Activated effector memory CD4-positive, alpha-beta T cell treated with anti-CD3 and anti-CD28 coated beads, Interleukin-2, amount 50 U/mL, for 16 hours (primary cell): ENCODE measurements around the gene CD2BP2.

ENCODE experiments used
- DNase-seq: peaks from one replicate; pipeline ENCODE4 v3.0.0-alpha.2; 2020

Gene CD2BP2

DNA sequence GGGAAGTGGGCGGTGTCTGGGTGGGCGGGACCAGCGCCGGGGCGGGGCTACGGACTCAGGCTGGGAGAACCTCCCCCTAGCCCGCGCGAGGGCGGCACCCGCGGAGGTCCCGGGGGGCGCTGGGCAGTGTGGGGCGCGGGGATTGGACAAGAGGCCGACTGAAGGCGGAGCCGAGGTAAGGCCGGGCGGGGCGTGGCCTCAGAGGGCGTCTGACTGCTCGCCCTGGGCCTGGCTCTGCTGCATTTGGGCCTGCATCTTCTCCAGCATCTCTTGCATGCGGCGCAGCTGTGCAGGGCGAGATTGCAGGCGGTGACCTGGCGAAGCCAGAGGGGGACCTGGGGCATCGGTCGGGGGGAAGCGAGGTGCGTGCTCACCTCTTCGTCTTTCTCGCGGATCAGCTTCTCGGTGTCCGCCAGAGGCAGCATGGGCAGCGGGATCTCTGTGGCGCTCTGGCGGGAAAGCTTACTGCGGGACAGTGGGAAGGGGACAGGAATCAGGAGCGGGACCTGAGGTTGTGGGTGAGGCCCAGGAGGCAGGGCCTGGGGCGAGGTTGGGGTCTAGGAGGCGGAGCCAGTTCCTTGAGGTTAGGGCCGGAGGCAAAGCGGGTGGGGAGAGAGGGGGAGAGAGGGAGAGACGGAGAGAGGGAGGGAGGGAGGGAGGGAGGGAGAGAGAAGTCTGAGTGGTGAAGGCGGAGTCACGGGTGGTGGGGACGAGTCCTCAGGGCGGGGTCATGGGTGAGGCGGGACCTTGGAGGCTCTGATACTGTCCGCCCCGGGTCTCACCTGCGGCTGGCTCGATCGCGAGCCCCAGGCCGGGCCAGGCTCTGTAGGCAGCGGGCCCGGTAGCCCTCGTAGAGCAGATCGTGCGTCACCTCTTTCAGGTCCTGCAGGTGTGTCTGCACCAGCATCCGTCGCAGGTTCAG, 23.4 kb upstream of the CD2BP2 start:
- DNase-seq = peak; percentile 100

DNA sequence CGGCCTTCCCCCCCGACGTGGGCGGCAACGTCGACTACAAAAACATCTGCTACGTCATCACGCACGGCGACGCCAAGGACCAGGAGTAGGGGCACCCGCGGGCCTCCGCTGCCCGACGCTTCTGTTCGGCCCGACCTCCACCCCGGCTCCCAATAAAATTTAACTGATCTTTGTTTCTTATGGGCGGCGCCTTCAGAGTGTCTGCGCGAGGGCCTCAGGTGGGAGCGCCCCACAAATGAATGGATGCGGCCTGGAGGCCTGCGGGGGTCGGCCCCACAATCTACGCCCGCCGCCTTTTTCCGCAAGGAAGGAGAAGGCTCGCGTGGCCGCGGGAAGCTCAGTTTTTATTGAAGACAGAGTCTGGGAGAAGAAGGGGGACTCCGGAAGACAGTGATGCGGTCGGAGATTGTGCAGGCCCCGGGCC, 22.7 kb upstream of the CD2BP2 start:
- peak; percentile 95 for DNase-seq

DNA sequence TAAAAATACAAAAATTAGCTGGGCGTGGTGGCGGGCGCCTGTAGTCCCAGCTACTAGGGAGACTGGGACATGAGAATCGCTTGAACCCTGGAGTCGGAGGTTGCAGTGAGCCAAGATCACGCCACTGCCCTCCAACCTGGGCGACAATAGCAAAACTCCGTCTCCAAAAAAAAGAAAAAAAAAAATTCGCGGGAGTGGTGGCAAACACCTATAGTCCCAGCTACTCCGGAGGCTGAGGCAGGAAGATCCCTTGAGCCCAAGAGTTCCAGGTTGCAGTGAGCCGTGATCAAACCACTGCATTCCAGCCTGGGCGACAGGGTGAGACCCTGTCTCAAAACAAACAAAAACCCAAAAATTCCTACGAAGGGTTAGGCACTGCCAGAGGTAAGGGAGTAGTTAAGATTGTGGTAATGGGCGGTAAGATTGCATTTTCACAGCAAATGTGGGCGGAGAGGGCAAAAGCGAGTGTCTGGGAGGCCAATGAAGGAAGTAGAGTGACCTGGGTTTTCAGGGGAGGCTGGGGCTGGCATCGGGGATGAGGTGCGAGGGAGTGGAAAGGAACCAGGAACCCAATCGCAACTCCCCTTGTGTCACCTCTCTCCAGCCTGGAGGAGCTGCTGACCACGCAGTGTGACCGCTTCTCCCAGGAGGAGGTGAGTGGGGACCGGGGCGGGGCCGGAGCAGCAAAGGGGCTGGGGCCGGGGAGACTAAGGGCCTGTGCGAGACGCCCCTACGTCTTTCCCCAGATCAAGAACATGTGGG, 22.1 kb upstream of the CD2BP2 start:
- DNase-seq = no peak

DNA sequence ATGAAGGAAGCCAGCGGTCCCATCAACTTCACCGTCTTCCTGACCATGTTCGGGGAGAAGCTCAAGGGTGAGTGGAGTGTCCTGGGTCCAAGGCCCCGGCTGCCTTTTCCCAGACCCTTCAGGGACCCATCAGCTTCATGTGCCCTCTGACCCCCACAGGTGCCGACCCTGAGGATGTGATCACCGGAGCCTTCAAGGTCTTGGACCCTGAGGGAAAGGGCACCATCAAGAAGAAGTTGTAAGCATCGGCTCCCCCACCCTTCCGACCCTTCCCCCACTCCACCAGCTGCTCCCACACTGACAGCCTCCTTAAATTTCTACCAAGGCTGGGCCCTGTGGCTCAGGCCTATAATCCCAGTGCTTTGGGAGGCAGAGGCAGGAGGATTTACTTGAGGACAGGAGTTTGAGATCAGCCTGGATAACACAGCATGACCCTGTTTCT, 21.4 kb upstream of the CD2BP2 start:
- no peak for DNase-seq

DNA sequence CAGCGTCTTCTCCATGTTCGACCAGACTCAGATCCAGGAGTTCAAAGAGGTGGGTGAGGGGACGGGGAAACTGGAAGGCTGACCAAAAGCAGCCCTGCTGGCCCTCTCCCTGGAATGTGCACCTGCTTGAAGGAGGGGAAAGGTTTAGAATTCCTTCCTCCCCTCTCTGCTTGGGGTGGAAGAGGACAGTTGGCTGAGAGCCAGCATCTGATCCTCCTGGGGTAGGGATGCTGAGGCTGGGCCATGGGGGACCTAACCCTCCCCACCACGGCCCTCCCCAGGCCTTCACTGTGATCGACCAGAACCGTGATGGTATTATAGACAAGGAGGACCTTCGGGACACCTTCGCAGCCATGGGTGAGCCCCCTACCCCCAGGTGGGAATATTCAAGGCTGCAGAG, 20.8 kb upstream of the CD2BP2 start:
- no peak for DNase-seq

DNA sequence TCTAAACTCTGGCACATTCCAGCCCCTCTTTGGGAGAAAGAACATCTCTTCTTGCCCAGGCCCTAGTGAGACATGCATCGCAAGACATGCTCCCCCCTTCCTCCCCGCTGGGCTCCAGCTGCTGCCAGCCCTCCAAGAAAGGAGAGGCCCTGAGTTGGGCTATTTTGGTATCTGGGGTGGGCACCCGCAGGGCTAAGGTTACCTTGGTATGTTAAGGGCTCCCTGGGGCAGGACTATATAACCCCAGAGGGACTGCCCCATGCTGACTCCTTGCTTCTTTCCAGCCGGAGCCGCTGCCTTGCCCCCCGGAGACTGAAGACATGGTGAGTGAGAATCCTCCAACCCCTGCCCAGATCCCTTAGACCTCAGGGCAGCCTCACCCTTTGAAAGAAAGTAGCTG, 19.4 kb upstream of the CD2BP2 start, which contains the start of gene MYL11:
TSS of gene MYL11 (plus strand) at position 265 of the 400 bp plus-strand sequence. CDS start at position 321, 56 bp downstream.
- no peak for DNase-seq

DNA sequence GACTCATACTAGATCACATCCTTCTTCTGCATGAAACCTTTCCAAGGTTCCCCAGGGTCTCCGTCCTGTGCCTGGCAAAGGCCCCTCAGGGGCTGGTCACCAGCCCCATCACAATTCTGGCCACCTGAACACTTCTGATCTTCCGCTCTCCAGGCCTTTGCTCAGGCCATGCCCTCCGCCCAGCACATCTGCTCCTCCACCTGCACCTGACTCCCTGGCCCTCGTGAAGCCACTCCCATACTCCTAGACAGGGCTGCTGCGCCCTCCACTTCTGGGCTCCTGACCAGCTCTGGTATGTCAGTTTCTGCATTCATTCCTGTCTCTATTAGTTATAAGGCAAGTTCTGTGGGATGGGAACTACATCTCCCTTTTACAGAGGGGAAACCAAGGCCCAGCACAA, 17.6 kb upstream of the CD2BP2 start:
- no peak for DNase-seq

DNA sequence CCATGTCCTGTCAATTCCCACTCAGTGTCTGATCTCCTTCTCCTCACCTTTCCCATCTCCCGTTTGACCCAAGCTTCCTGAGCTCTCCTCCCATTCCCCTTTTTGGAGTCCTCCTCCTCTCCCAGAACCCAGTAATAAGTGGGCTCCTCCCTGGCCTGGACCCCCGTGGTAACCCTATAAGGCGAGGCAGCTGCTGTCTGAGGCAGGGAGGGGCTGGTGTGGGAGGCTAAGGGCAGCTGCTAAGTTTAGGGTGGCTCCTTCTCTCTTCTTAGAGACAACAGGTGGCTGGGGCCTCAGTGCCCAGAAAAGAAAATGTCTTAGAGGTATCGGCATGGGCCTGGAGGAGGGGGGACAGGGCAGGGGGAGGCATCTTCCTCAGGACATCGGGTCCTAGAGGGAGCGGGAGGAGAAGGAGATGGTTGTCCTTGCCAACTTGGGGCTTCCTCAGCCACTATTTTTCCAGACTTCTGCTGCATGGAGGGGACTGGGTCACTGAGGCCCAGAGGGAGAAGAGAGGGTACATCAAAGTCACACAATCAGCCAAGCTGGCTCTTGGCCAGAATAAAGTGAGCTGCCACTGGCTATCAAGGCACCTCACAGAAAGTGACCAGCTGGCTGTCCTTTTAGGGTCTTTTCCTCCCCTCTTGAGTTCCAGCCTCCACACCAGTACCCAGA, 17.1 kb upstream of the CD2BP2 start:
- no peak for DNase-seq

DNA sequence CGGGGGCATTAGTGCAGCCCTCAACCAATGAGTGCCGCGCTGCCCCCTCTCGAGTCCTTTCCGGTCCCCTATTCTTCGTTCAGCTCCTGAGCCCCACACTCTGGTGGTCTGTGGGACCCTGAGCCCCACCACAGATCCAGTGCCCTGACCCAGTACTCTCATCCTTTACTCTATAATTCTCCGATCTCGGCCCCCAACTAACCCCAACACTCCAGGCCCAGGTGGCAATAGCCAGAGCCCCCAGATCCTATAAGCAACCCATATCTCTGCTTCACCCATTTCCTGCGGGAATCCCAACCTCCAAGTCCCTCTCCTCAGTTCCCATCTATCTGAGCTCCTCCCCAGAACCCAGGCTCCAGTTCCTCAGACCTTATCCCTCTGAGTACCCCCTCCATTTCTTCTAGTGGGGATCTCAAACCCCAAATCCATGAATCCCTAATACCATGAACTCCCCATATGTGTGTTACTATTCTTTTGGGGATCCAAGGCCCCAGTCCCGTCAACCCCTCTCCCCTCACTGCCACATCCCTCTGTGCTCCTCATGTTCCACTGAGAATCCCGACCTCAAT, 16.2 kb upstream of the CD2BP2 start:
- DNase-seq = no peak

DNA sequence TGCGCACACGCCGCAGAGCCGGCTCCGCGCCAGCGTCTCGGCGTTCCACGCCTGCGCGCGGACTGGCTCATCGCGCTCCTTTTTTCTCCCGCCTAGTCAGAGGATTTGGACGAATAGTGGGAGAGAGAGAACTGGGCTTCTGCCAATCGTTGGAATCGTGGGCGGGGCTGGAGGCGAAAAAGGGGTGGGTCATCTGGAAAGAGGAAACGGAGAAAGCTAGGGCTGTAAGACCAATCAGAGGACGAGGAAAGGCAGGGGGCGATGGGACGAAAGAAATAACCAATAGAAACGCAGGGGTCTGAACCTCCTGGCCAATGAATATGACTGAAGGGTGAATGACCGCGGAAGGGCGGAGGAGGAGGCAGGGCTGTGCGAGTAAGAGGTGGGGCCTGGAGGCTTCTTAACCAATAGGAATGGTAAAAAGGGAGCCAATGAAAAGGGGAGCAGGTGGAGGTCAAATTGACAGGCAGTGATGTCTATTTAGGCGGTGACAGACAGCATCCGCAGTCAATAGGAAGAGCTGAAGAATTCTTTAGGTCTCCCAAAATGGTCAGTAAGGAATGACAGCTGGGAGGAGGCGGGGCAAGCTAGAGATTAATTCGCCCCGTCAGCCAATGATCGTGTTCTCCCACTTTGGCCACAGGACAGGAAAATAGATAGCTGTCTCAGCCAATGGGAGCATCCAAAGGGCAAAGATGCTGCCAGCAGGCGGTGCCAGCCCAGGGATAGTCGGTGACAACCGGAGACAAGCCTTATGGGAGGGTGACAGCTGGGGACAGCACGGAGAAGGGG, 15.5 kb upstream of the CD2BP2 start, which contains the start of gene TBC1D10B:
TSS of gene TBC1D10B (minus strand) at position 39 of the 792 bp plus-strand sequence. CDS start 311 bp downstream, outside the sequence.
- DNase-seq = peak; percentile 99

DNA sequence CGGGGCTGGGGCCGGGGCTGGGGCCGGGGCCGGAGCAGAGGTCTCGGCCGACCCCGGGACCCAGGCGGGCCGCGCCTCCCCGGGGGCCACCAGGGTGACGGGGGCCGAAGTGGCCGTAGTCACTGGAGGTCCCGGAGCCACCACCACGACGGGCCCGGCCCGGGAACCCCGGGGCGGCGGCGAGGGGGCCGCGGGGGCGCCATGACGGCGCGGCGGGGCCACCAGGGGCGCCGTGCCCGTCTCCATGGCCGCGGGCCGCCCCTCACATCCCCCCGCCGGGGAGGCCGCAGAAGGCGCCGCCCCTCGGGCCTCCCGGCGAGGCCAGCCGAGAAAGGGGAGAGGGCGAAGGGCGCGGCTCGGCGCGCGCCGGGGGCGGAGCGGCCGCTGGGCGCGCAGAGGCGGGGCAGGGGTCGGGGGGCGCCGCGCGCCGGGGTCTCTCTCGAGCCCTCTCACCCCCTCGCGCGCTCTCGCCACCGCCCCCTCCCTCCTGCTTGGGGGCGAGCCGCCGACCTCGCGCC, 14.9 kb upstream of the CD2BP2 start:
- no peak for DNase-seq

DNA sequence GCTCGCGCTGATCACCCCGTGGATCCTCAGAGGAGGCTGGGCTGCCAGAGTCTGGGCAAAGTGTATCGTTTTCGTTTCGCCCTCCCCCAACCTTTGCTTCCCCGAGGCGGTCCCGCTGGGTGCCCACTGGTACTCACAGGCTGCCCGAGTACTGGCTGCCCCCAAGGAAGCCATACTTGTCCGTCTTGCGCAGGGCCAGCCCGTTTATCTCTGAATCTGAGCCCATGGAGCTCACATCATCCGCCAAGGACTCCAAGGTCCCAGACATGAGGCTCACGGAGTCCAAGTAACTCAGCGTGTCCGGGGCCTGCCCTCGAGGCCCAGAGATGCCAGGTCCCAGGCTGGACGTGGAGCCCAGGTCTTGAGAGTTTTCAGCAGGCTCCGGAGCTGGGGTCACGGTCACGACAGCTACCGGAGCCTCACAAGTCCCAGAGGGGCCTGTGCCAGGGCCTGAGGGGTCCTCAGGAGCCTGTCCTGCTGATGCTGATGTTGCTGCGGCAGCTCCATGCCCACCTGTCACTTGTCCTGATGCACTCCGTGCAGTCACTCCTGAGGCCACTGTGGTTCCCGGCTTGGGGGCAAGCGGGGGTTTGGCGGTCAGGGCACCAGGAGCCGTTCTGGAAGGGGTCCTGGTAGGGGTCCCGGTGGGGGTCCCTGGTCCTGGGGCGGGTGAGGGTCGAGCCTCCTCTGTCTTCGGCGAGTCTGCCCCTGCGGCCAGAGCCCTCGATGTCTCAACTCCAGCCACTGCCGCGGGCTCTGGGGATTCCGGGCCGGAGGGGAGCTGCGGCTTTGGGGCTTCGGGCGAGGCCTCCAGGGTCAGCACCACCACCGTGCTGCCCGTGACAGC, 14.2 kb upstream of the CD2BP2 start:
- peak; percentile 77 for DNase-seq

DNA sequence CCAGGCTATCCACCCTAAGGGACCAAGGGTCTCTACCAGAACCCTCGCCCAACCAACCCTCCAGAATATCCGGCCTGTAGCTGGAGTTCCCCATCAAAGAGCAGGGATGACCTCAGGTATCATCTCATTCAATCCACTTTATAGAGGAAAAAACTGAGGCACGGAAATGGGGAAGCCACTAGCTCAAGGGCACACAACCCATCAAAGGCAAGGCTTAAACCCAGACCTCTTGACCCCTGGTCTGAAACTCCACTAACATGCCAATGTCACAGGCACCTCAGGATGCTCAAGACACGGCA, 13.6 kb upstream of the CD2BP2 start:
- no peak for DNase-seq

DNA sequence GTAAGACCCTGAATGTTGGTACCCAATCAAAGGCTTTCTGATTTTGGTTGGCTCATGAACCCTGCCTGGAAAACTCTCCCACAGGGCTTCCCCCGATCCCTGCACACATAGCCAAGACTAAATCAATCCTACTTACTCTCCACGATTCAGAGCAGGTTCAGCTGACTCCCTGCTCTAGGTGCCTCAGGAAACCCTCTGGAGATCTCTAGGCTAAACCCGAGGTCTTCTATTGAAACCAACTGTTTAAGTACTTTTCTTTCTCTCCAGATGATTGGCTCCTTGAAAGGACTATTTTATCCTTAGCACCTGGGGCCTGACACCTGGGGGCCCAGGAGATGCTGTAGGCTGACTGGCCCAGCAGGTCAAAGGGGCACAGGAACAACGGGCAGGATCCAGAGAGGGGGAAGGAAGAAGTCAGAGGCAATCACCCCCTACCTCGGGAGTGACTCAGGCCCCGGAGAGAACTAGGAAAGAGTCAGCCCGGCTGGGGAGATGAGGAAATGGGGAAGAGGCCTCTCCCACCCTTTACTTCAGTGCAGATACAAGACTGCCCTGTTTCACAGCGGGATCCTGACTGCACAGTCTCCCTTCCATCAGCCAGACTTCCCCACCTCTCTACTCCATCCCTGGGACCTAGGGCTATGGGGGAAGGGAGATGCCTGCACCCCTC, 13.1 kb upstream of the CD2BP2 start:
- DNase-seq = no peak

DNA sequence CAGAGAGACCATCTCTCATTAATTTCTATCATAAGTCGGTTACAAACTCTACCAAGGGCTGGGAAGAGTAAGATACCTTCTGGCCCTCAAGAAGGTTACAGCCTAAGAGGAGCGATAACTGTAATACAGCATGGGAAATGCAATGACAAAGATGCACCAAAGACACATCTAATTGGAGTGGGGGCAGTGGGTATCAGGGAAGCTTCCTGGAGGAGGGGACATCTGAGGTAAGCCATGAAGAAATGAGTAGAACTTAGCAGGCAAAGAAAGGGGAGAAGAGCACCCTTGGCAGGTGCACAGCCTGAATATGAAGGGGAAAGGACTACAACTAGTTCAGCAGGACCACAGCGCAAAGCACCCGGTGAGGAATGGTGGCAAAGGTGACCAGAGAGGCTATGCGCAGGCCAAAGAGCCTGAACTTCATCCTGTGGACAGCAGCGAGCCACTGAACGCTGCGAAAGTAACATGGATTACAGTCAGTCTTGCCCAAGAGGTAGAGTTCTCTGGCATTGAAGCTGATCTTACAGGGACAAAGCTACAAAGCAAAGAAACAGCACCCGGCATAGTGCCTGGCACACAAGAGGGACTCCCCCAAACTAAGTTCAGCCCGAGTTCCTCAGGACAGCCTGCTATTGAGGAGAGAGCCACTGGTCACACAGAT, 12.4 kb upstream of the CD2BP2 start:
- no peak for DNase-seq

DNA sequence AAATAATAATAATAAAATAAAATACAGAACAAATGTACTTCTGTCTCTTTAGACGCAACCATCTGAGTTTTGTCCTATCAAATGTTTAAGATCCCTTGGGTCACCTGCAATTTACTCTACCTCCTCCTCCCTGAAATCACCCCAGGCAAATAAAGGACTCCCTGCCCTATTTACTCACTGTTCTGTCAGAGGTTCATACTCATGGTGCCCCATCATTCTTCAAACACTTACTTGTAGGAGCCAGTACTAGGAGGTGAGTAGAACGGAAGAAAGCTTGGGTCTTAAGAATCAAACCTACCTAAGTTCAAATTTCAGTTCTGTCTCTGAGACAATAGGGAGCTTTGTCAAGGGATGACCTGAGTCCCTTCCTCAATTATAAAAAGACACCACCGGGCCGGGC, 11.4 kb upstream of the CD2BP2 start:
- no peak for DNase-seq

DNA sequence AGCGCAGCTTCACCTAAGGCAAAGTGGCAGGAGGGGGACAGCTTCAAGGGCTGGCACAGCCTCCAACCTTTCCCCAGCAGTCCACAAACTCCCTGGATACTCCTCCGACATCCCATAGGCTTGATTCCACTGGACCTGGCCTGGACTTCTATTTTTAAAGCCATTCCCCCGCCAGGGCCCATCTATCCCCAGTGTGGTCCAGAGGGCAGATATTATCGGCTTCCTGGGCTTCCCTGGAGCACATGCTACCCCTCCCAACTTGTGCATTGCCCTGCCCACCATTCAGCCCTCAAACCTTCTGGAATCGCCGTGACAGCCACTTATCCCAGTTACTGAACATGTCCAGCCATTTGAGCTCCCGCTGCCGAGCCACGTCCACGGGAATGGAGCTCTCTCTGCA, 10.1 kb upstream of the CD2BP2 start:
- no peak for DNase-seq

DNA sequence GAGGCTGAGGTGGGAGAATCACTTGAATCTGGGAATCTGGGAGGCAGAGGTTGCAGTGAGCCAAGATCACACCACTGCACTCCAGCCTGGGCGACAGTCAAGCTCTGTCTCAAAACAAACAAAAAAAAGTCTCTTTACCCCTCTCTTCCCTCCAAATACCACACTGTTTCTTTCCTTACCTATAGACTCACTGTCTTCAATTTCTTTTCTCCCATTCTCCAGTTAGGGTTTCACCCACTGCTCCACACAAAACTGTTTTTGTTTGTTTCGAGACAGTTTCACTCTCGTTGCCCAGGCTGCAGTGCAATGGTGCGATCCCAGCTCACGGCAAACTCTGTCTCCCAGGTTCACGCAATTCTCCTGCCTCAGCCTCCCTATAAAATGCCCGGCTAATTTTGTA, 6.1 kb upstream of the CD2BP2 start:
- DNase-seq = no peak

DNA sequence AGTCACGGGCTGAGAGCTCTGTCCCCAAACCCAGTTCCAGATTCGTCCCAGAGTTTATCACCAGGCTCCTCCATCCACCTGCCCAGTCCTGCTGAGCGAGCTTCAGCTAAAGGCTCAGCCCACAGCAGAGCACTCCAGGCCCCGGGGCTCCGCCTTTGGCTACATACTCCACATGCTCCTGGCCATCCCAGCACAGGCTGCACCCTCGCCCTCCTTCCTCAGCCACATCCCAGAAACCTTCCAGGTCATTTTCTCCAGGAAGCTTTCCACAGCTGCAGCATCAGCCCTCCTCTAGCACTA, 4.7 kb upstream of the CD2BP2 start:
- DNase-seq = no peak
